GM23248 (cell line): Measurements from ENCODE around the gene H1-8. TPM values are rescaled to one million over a fixed set of nuclear protein-coding genes. Genes with fewer than 3 reads are reported as not detected.

Source experiments
- DNase-seq: peaks from one replicate; pipeline ENCODE4 v3.0.0-alpha.2; 2015
- H2AFZ ChIP-seq: fragments of 200-600 bp; sonication (generic); 2 replicates; pipeline ENCODE4 v1.6.1; 2016; ENCODE audit warnings: antibody characterized with exemption
- H3F3A ChIP-seq: fragments of 200-600 bp; sonication (generic); 2 replicates; pipeline ENCODE4 v1.6.1; 2016; ENCODE audit warnings: mild to moderate bottlenecking, antibody characterized with exemption, mixed run types; ENCODE audit not compliant: insufficient read depth
- H3K27ac ChIP-seq: fragments of 200-600 bp; sonication (generic); 2 replicates; pipeline ENCODE4 v1.5.1; 2016; ENCODE audit warnings: mild to moderate bottlenecking
- H3K27me3 ChIP-seq: fragments of 200-600 bp; sonication (generic); replicated peaks from 2 replicates; pipeline ENCODE4 v1.6.1; 2016; ENCODE audit warnings: mild to moderate bottlenecking; ENCODE audit not compliant: insufficient read depth
- H3K36me3 ChIP-seq: fragments of 200-600 bp; sonication (generic); 2 replicates; pipeline ENCODE4 v1.6.1; 2016; ENCODE audit warnings: low read depth, mild to moderate bottlenecking
- H3K4me1 ChIP-seq: fragments of 200-600 bp; sonication (generic); 2 replicates; pipeline ENCODE4 v1.6.1; 2016; ENCODE audit warnings: mild to moderate bottlenecking; ENCODE audit not compliant: insufficient read depth
- H3K4me2 ChIP-seq: fragments of 200-600 bp; sonication (generic); one replicate; pipeline ENCODE4 v1.6.1; 2016; ENCODE audit warnings: mild to moderate bottlenecking; ENCODE audit not compliant: unreplicated experiment
- H3K4me3 ChIP-seq: fragments of 200-600 bp; sonication (generic); 2 replicates; pipeline ENCODE4 v1.5.1; 2016; ENCODE audit warnings: mild to moderate bottlenecking
- H3K79me2 ChIP-seq: fragments of 200-600 bp; sonication (generic); 2 replicates; pipeline ENCODE4 v1.6.1; 2016; ENCODE audit warnings: mild to moderate bottlenecking; ENCODE audit not compliant: insufficient read depth
- H3K9ac ChIP-seq: fragments of 200-600 bp; sonication (generic); 2 replicates; pipeline ENCODE4 v1.6.1; 2016; ENCODE audit warnings: mild to moderate bottlenecking
- H3K9me2 ChIP-seq: fragments of 200-600 bp; sonication (generic); 2 replicates; pipeline ENCODE4 v1.6.1; 2016; ENCODE audit warnings: mixed run types, mild to moderate bottlenecking, moderate library complexity; ENCODE audit not compliant: insufficient read depth
- H3K9me3 ChIP-seq: fragments of 200-600 bp; sonication (generic); one replicate; pipeline ENCODE4 v1.6.1; 2017; ENCODE audit warnings: low read depth
- H4K20me1 ChIP-seq: fragments of 200-600 bp; sonication (generic); 2 replicates; pipeline ENCODE4 v1.6.0; 2016; ENCODE audit not compliant: insufficient read depth
- EZH2 ChIP-seq: fragments of 200-600 bp; sonication (generic); IDR thresholded peaks from 2 replicates; pipeline ENCODE4 v1.6.1; 2018; ENCODE audit warnings: antibody characterized with exemption, mild to moderate bottlenecking; ENCODE audit not compliant: insufficient read depth, poor library complexity, severe bottlenecking
- EZH2phosphoT487 ChIP-seq: fragments of 200-600 bp; sonication (generic); IDR thresholded peaks from 2 replicates; pipeline ENCODE4 v1.6.1; 2018; ENCODE audit warnings: antibody characterized with exemption, moderate library complexity, mild to moderate bottlenecking, low read depth; ENCODE audit not compliant: insufficient read depth
- WGBS, 2 experiments: methylation state at CpG; one replicate each; pipeline ENCODE4 v1.1.6; 2015 to 2017; ENCODE audit warnings: low lambda C conversion rate in 2 of 2, low coverage in 1 of 2; ENCODE audit errors: missing lambda C conversion rate in 2 of 2; 5-methylcytosine and 5-hydroxymethylcytosine counted together
- in situ Hi-C: fragments of 300-500 bp; cut with MboI; formaldehyde crosslinking; loops from 2 replicates; pipeline ENCODE4 v1.15.0; 2020
- polyA plus RNA-seq: library from polyadenylated mRNA; unstranded; fragments of >200 nt; fragmentation: Nextera tagmentation; extraction: Ambion mirVana; gene quantifications from 2 replicates; pipeline ENCODE4 v1.2.1, GENCODE V29; 2016
- total RNA-seq: library from RNA; depleted of rRNA; stranded (reverse); fragments of >200 nt; shearing (Covaris generic); gene quantifications from 2 replicates; pipeline ENCODE4 v1.2.3, GENCODE V29; 2014

H1-8 gene
- total and polyA plus RNA-seq, 2 experiments from 2014 or later = not detected

DNA sequence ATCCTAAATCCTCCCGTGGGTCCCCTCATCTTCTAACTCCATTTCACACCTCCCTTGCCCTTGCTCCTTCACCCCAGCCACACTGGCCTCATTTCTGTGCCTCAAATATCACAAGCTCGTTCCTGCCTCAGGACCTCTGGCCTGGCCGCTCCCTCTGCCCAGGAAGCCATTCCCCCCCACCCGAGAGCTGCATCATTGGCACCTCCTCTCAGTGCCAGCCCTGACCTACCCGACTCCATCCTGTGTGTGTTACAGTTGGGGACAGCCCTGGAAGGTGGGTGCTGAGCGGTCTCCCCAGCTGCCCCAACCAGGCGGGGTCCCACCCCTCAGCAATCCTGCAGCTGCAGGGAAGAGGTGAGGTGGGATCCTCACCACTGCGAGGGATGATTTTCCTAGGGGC lies 49.0 kb downstream of the H1-8 start:
- Histone ChIP-seq H2AFZ (peak overlapping the region; percentile 58), H3K9ac (peak overlapping the region; percentile 57), H3K9me2 (no peaks in the 10 kb centered on the region), H3K4me1 (peaks cover 44% of the 10 kb centered on the region), H3K27me3 (no peaks in the 10 kb centered on the region), H3F3A (peaks cover 8% of the 10 kb centered on the region), H3K9me3 (no peaks in the 10 kb centered on the region), H4K20me1 (no peaks in the 10 kb centered on the region), H3K27ac (0 out of 2 replicates have a peak overlapping the region, but pooled peaks have one; percentile 39), H3K79me2 (peaks cover 73% of the 10 kb centered on the region), H3K36me3 (no peaks in the 10 kb centered on the region), H3K4me2 (no peak overlapping the region), H3K4me3 (no peak overlapping the region)
- 80 to 85% methylated on average over 7 to 8 of the region's 8 CpGs for WGBS, 2 experiments
- no peak for DNase-seq
- TF ChIP-seq EZH2 = no peak
- TF ChIP-seq EZH2phosphoT487 = no peak
- in situ Hi-C loops = no loop called here

DNA sequence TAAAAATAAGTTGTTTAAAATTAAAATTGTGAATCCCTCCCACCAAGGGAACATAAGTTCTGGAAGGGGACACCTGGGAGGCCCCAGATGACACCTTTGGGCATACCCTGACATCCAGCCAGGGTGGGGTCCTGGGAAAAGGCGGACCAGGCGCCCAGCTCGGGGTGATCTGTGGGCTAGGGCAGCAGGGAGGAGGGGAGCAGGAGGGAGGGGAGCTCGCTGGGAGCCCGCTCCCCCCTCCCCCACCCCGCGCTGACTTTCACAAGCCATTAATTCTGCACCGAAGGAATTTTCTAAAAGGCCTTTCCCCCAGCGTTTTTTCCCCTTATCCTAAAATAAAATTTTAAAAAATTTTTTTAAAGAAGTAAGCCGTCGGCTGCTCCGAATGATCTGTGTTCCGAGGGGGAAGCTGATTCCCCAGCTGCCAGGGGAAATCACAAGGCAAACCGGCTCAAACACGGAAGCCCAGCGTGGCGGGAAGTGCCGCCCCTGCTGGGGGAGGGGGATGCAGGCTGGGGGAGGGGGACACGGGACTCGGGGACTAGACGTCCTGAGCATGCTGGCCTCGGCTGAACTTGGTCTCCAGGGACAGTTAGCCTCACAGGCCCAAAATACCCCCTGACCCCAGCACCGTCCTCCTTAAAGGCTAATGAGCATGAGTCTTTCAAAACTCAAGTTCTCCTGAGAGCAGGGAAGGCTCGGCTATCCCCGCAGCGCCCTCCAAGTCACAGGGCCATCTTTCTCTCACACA lies 49.6 kb downstream of the H1-8 start:
- Histone ChIP-seq H3K79me2 (peaks cover 78% of the 10 kb centered on the region), H3K27me3 (no peaks in the 10 kb centered on the region), H3K9ac (peak overlapping the region; percentile 57), H3K4me1 (peaks cover 44% of the 10 kb centered on the region), H3K36me3 (no peaks in the 10 kb centered on the region), H3K9me2 (no peaks in the 10 kb centered on the region), H3K4me3 (peak overlapping the region; percentile 25), H2AFZ (peak overlapping the region; percentile 58), H3K4me2 (peak overlapping the region; percentile 64), H3F3A (peaks cover 9% of the 10 kb centered on the region), H3K27ac (peak overlapping the region; percentile 39), H4K20me1 (no peaks in the 10 kb centered on the region), H3K9me3 (no peaks in the 10 kb centered on the region)
- in situ Hi-C loops = no loop called here
- DNase-seq = peak; percentile 47
- TF ChIP-seq EZH2 (no peak), EZH2phosphoT487 (no peak)
- 5 to 12% methylated on average over 16 to 26 of the region's 26 CpGs for WGBS, 2 experiments

DNA sequence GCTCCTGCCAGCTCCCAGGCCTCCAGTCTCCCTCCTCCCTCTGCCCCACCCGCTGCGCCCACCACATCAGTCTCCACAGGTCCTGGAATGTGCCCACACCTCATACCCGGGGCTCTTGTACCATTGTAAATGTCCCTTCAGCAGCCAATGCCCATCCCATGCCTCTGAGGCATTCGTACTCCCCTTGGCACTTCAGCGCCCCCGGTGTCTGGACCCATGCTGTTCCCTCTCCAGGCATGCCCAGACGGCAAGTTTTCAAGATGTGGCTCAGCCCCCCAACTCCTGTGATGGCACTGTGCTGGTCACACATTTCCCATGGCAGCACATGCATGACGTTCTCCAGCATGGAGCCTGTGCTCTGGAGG lies 50.2 kb downstream of the H1-8 start:
- Histone ChIP-seq H3K27ac (peak overlapping the region; percentile 39), H3K4me2 (peak overlapping the region; percentile 64)

DNA sequence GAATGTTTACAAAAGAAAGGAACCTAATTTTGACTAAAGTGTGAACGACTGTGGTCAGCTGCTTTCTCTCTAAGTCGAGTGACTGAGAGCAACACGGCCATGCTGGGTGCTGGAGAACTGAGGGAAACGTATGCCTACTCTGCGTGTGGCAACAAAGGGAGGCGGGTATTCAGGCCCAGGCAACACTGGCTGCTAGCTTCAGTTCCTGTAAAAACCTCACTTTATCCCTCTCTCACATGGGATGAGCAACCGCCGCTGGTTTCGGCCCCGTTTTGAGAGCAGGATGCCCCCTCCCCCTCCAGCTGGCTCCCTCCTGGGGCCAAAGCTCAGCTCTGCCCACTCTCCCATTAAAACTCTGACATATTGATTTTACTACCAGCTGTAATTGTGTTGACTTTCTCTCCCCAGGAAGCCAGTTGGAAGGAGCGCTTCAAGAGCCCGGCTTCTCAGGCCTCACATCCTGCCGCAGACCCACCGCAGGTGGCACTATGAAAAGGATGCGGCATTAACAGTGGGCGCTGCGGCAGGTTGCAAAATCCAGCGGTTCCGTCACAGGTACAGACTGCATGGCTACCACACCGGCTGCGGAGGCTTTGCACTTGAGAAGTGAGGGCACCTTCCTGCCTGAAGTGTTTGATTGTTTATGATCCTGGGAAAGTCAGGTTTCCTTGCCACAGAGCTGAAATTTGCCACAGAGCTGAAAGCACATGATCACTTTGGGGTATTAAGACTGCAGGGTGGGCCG lies 50.8 kb downstream of the H1-8 start:
- no peak for TF ChIP-seq EZH2phosphoT487
- no peak for TF ChIP-seq EZH2
- WGBS, 2 experiments = 66% methylated on average over 22 of the region's 22 CpGs
- H3K9me3 ChIP-seq = no peaks in the 10 kb centered on the region
- H2AFZ ChIP-seq = peak overlapping the region; percentile 58
- H3K4me3 ChIP-seq = no peak overlapping the region
- peaks cover 53% of the 10 kb centered on the region for H3K4me1 ChIP-seq
- peaks cover 9% of the 10 kb centered on the region for H3F3A ChIP-seq
- H3K36me3 ChIP-seq = no peaks in the 10 kb centered on the region
- no peaks in the 10 kb centered on the region for H3K27me3 ChIP-seq
- H3K4me2 ChIP-seq = peak overlapping the region; percentile 21
- peak overlapping the region; percentile 57; the same call in 1 of the 2 replicates for H3K9ac ChIP-seq
- H3K79me2 ChIP-seq = peaks cover 82% of the 10 kb centered on the region
- H3K27ac ChIP-seq = peak overlapping the region; percentile 39; the same call in 1 of the 2 replicates
- in situ Hi-C loops = no loop called here
- H4K20me1 ChIP-seq = no peaks in the 10 kb centered on the region
- peak; percentile 37 for DNase-seq
- H3K9me2 ChIP-seq = no peaks in the 10 kb centered on the region

More for the DNA sequence above, 50.2 kb downstream of the H1-8 start:
- DNase-seq = peak; percentile 33
- Histone ChIP-seq H4K20me1 (no peaks in the 10 kb centered on the region), H3K9me2 (no peaks in the 10 kb centered on the region), H3K4me3 (peak overlapping the region; percentile 25; the same call in 1 of the 2 replicates), H3K36me3 (no peaks in the 10 kb centered on the region), H3F3A (peaks cover 9% of the 10 kb centered on the region), H3K79me2 (peaks cover 82% of the 10 kb centered on the region), H2AFZ (peak overlapping the region; percentile 58), H3K9ac (peak overlapping the region; percentile 57), H3K9me3 (no peaks in the 10 kb centered on the region), H3K27me3 (no peaks in the 10 kb centered on the region), H3K4me1 (peaks cover 48% of the 10 kb centered on the region)
- WGBS, 2 experiments = 55 to 57% methylated on average over 6 to 8 of the region's 8 CpGs
- in situ Hi-C loops = no loop called here
- TF ChIP-seq EZH2 (no peak), EZH2phosphoT487 (no peak)
